DOHH2 (cell line): ENCODE results near the gene ADAMTSL4.

ENCODE experiments used
- CTCF ChIP-seq: fragments of 200-600 bp; sonication (generic); IDR thresholded peaks from one replicate; pipeline ENCODE4 v1.5.1; 2014; ENCODE audit warnings: antibody characterized with exemption, mild to moderate bottlenecking, low read depth, low read length; ENCODE audit not compliant: poor library complexity, severe bottlenecking
- EZH2phosphoT487 ChIP-seq: fragments of 200-600 bp; sonication (generic); IDR thresholded peaks from 2 replicates; pipeline ENCODE4 v1.6.1; 2017; ENCODE audit warnings: borderline replicate concordance, mild to moderate bottlenecking, antibody characterized with exemption, low read length, moderate library complexity, mixed read lengths

DNA sequence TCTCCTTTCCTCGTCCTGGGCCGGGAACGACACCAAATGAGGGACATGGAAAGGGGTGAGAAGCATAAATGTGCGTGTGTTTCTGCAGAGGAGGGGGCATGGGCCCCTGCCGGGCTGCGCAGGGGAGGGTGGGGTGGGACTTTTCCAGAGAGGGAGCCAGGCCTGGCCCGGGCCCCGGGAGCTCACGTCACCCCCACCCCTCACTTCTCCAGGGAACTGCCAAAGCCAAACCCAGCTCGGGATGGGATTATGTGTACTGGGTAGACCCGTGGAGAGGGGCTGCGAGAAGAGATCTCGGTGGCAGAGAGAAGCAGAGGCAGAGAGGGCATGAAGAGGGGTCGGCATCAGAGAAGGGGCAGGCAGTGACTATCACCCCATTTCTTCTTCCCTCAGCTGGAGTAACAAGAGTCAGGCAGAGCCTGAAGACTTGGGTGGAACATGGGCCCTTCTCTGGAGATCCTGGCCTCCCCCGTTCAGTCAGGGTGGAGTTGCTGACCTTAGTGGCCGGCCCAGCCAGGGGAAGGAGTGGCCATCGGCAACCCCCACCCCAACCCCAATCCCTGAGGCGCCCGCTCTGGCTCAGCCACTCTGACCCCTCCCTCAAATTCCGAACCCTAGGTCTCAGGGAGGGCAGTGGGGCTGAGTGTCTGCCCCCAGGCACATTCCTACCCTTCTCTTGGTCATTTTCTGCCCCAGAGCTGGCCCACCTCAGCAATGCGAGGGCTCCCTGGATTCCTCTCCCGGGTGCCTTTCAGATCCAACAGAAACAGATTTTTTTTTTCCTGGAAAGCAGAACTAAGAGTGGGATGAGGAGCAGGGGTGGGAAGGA lies 1.2 kb downstream of the ADAMTSL4 start:
- TF ChIP-seq CTCF = no peak
- TF ChIP-seq EZH2phosphoT487 = no peak
